Nephron (organoid): ENCODE data around the gene ZNF784.

Experiments
- H3K27ac Mint-ChIP-seq, 3 experiments: 2 replicates each; pipeline ENCODE4 v1.8.0; 2020; ENCODE audit warnings: mixed read lengths in 3 of 3, mild to moderate bottlenecking in 2 of 3, moderate library complexity in 1 of 3
- H3K27me3 Mint-ChIP-seq: 2 replicates; pipeline ENCODE4 v1.8.0; 2021; ENCODE audit warnings: low read depth, mild to moderate bottlenecking, moderate library complexity, mixed read lengths
- H3K36me3 Mint-ChIP-seq: 2 replicates; pipeline ENCODE4 v1.8.0; 2020; ENCODE audit warnings: low read depth, mixed read lengths
- H3K4me1 Mint-ChIP-seq: 2 replicates; pipeline ENCODE4 v1.8.0; 2020; ENCODE audit warnings: mixed read lengths
- H3K4me3 Mint-ChIP-seq, 3 experiments: 2 replicates each; pipeline ENCODE4 v1.8.0; 2020; ENCODE audit warnings: mild to moderate bottlenecking in 3 of 3, mixed read lengths in 3 of 3, moderate library complexity in 2 of 3
- H3K9me3 Mint-ChIP-seq: 2 replicates; pipeline ENCODE4 v1.8.0; 2020; ENCODE audit warnings: mixed read lengths
- CTCF ChIP-seq, 3 experiments: fragments of 200-600 bp; sonication (generic); IDR thresholded peaks; one replicate each; pipeline ENCODE4 v1.5.0; 2021; ENCODE audit warnings: antibody characterized with exemption in 3 of 3; ENCODE audit not compliant: unreplicated experiment in 3 of 3

Gene ZNF784

GRCh38 chr19:55594996-55595545 lies 29.3 kb downstream of the ZNF784 start:
- H3K36me3 Mint-ChIP-seq: peaks cover 53% of the 10 kb centered on the region
- H3K4me3 Mint-ChIP-seq: peak overlapping the region in 1 of 3 experiments; percentile 11
- peaks cover 12% of the 10 kb centered on the region for H3K4me1 Mint-ChIP-seq
- H3K27ac Mint-ChIP-seq: peak overlapping the region in 2 of 3 experiments; percentile 6 to 12
- no peaks in the 10 kb centered on the region for H3K9me3 Mint-ChIP-seq
- H3K27me3 Mint-ChIP-seq: no peaks in the 10 kb centered on the region
- no peak for TF ChIP-seq CTCF (IDR thresholded peaks at IDR 0.05; ENCODE audit: unreplicated experiment in 3 of 3)

- no peaks in the 10 kb centered on the region for H3K9me3 Mint-ChIP-seq
- peak overlapping the region in 1 of 3 experiments; percentile 43 for H3K27ac Mint-ChIP-seq
- H3K4me3 Mint-ChIP-seq: no peak overlapping the region
- H3K27me3 Mint-ChIP-seq: no peaks in the 10 kb centered on the region
- TF ChIP-seq CTCF (IDR thresholded peaks at IDR 0.05; ENCODE audit: unreplicated experiment in 3 of 3): no peak
- peaks cover 47% of the 10 kb centered on the region for H3K36me3 Mint-ChIP-seq
- H3K4me1 Mint-ChIP-seq: peaks cover 5% of the 10 kb centered on the region
These were observed 31.1 kb downstream of the ZNF784 start for GRCh38 chr19:55593096-55593772.

- H3K4me3 Mint-ChIP-seq: no peak overlapping the region
- TF ChIP-seq CTCF (IDR thresholded peaks at IDR 0.05; ENCODE audit: unreplicated experiment in 3 of 3): no peak
- no peak overlapping the region for H3K27ac Mint-ChIP-seq
- H3K4me1 Mint-ChIP-seq: peaks cover 6% of the 10 kb centered on the region
- no peaks in the 10 kb centered on the region for H3K9me3 Mint-ChIP-seq
- peaks cover 42% of the 10 kb centered on the region for H3K36me3 Mint-ChIP-seq
- H3K27me3 Mint-ChIP-seq: no peaks in the 10 kb centered on the region
These were observed 31.8 kb downstream of the ZNF784 start for GRCh38 chr19:55592391-55593090.

GRCh38 chr19:55591555-55591954 lies 32.8 kb downstream of the ZNF784 start:
- no peak overlapping the region for H3K4me3 Mint-ChIP-seq
- H3K36me3 Mint-ChIP-seq: peaks cover 34% of the 10 kb centered on the region
- no peak for TF ChIP-seq CTCF (IDR thresholded peaks at IDR 0.05; ENCODE audit: unreplicated experiment in 3 of 3)
- peaks cover 16% of the 10 kb centered on the region for H3K4me1 Mint-ChIP-seq
- no peak overlapping the region for H3K27ac Mint-ChIP-seq
- peaks cover under 1% of the 10 kb centered on the region for H3K27me3 Mint-ChIP-seq
- no peaks in the 10 kb centered on the region for H3K9me3 Mint-ChIP-seq

GRCh38 chr19:55590617-55591016 lies 33.7 kb downstream of the ZNF784 start:
- peaks cover 6% of the 10 kb centered on the region for H3K27me3 Mint-ChIP-seq
- no peaks in the 10 kb centered on the region for H3K9me3 Mint-ChIP-seq

More at GRCh38 chr19:55590617-55591016, 33.7 kb downstream of the ZNF784 start:
- peaks cover 25% of the 10 kb centered on the region for H3K36me3 Mint-ChIP-seq
- no peak for TF ChIP-seq CTCF (IDR thresholded peaks at IDR 0.05; ENCODE audit: unreplicated experiment in 3 of 3)
- H3K4me1 Mint-ChIP-seq: peaks cover 22% of the 10 kb centered on the region
- H3K4me3 Mint-ChIP-seq: no peak overlapping the region
- H3K27ac Mint-ChIP-seq: no peak overlapping the region
